ENCODE results near the gene ANKLE1. TPM values are rescaled to one million over a fixed set of nuclear protein-coding genes. Genes with fewer than 3 reads are reported as not detected.

ANKLE1 gene
- total and polyA plus RNA-seq, 2 experiments from 2014 or later, result 0.31 to 0.54 TPM

- TF ChIP-seq EZH2phosphoT487 (IDR thresholded peaks at IDR 0.05; ENCODE audit: insufficient read depth, low read depth) (no peak), EZH2 (IDR thresholded peaks at IDR 0.05; ENCODE audit: insufficient read depth, poor library complexity, severe bottlenecking) (no peak)
- no peak for DNase-seq
- Histone ChIP-seq H3K4me3 (no peak overlapping the region), H2AFZ (no peak overlapping the region), H3K27ac (no peak overlapping the region), H3F3A (ENCODE audit: insufficient read depth) (no peaks in the 10 kb centered on the region), H3K79me2 (ENCODE audit: insufficient read depth) (no peaks in the 10 kb centered on the region), H3K9me2 (ENCODE audit: insufficient read depth) (no peaks in the 10 kb centered on the region), H3K27me3 (replicated peaks; ENCODE audit: insufficient read depth) (no peaks in the 10 kb centered on the region), H3K4me1 (ENCODE audit: insufficient read depth) (no peaks in the 10 kb centered on the region), H3K9me3 (ENCODE audit: low read depth) (no peaks in the 10 kb centered on the region), H3K9ac (no peak overlapping the region), H4K20me1 (ENCODE audit: insufficient read depth) (no peaks in the 10 kb centered on the region), H3K36me3 (ENCODE audit: low read depth) (no peaks in the 10 kb centered on the region), H3K4me2 (ENCODE audit: unreplicated experiment) (no peak overlapping the region)
- 55 to 61% methylated on average over 3 of the region's 3 CpGs for WGBS, 2 experiments (ENCODE audit: low coverage in 1 of 2, low lambda C conversion rate in 2 of 2, missing lambda C conversion rate in 2 of 2)
- in situ Hi-C loops (cut with MboI), result no loop called here
Measured at GRCh38 chr19:17256130-17256529, 25.6 kb upstream of the ANKLE1 start.

GRCh38 chr19:17259118-17259780, 22.5 kb upstream of the ANKLE1 start:
- no peaks in the 10 kb centered on the region for H3F3A ChIP-seq (ENCODE audit: insufficient read depth)
- WGBS, 2 experiments (ENCODE audit: low coverage in 1 of 2, low lambda C conversion rate in 2 of 2, missing lambda C conversion rate in 2 of 2), result 62 to 70% methylated on average over 9 of the region's 9 CpGs
- in situ Hi-C loops (cut with MboI), result no loop called here
- H3K36me3 ChIP-seq (ENCODE audit: low read depth), result no peaks in the 10 kb centered on the region
- no peak overlapping the region for H3K4me2 ChIP-seq (ENCODE audit: unreplicated experiment)
- no peaks in the 10 kb centered on the region for H4K20me1 ChIP-seq (ENCODE audit: insufficient read depth)
- DNase-seq, result peak; percentile 45
- TF ChIP-seq EZH2phosphoT487 (IDR thresholded peaks at IDR 0.05; ENCODE audit: insufficient read depth, low read depth) (no peak), EZH2 (IDR thresholded peaks at IDR 0.05; ENCODE audit: insufficient read depth, poor library complexity, severe bottlenecking) (no peak)
- H3K9me2 ChIP-seq (ENCODE audit: insufficient read depth), result no peaks in the 10 kb centered on the region
- no peak overlapping the region for H3K9ac ChIP-seq
- H3K79me2 ChIP-seq (ENCODE audit: insufficient read depth), result no peaks in the 10 kb centered on the region
- H3K4me3 ChIP-seq, result no peak overlapping the region
- no peaks in the 10 kb centered on the region for H3K27me3 ChIP-seq (replicated peaks; ENCODE audit: insufficient read depth)
- H3K9me3 ChIP-seq (ENCODE audit: low read depth), result no peaks in the 10 kb centered on the region
- H3K27ac ChIP-seq, result no peak overlapping the region
- H2AFZ ChIP-seq, result no peak overlapping the region
- H3K4me1 ChIP-seq (ENCODE audit: insufficient read depth), result no peaks in the 10 kb centered on the region

- Histone ChIP-seq H3K9me2 (ENCODE audit: insufficient read depth) (no peaks in the 10 kb centered on the region), H3K4me3 (no peak overlapping the region), H3K9ac (no peak overlapping the region), H3K27ac (no peak overlapping the region), H3K4me1 (ENCODE audit: insufficient read depth) (no peaks in the 10 kb centered on the region), H2AFZ (no peak overlapping the region), H3K36me3 (ENCODE audit: low read depth) (no peaks in the 10 kb centered on the region), H3K79me2 (ENCODE audit: insufficient read depth) (no peaks in the 10 kb centered on the region), H3K4me2 (ENCODE audit: unreplicated experiment) (no peak overlapping the region), H3F3A (ENCODE audit: insufficient read depth) (no peaks in the 10 kb centered on the region), H4K20me1 (ENCODE audit: insufficient read depth) (no peaks in the 10 kb centered on the region), H3K9me3 (ENCODE audit: low read depth) (no peaks in the 10 kb centered on the region), H3K27me3 (replicated peaks; ENCODE audit: insufficient read depth) (no peaks in the 10 kb centered on the region)
- WGBS, 2 experiments (ENCODE audit: low coverage in 1 of 2, low lambda C conversion rate in 2 of 2, missing lambda C conversion rate in 2 of 2), result 7 to 31% methylated on average over 1 of the region's 1 CpG
- in situ Hi-C loops (cut with MboI), result no loop called here
- no peak for DNase-seq
- TF ChIP-seq EZH2phosphoT487 (IDR thresholded peaks at IDR 0.05; ENCODE audit: insufficient read depth, low read depth) (no peak), EZH2 (IDR thresholded peaks at IDR 0.05; ENCODE audit: insufficient read depth, poor library complexity, severe bottlenecking) (no peak)
Measured at GRCh38 chr19:17259934-17260333, 21.8 kb upstream of the ANKLE1 start.

- Histone ChIP-seq H3K9ac (no peak overlapping the region), H3K27ac (no peak overlapping the region), H3K4me1 (ENCODE audit: insufficient read depth) (no peaks in the 10 kb centered on the region), H2AFZ (no peak overlapping the region), H3K9me2 (ENCODE audit: insufficient read depth) (no peaks in the 10 kb centered on the region), H3K4me3 (no peak overlapping the region), H3F3A (ENCODE audit: insufficient read depth) (no peaks in the 10 kb centered on the region), H3K9me3 (ENCODE audit: low read depth) (no peaks in the 10 kb centered on the region), H3K36me3 (ENCODE audit: low read depth) (no peaks in the 10 kb centered on the region), H3K79me2 (ENCODE audit: insufficient read depth) (no peaks in the 10 kb centered on the region), H3K4me2 (ENCODE audit: unreplicated experiment) (no peak overlapping the region), H3K27me3 (replicated peaks; ENCODE audit: insufficient read depth) (no peaks in the 10 kb centered on the region), H4K20me1 (ENCODE audit: insufficient read depth) (no peaks in the 10 kb centered on the region)
- DNase-seq, result peak; percentile 77
- no peak for TF ChIP-seq EZH2phosphoT487 (IDR thresholded peaks at IDR 0.05; ENCODE audit: insufficient read depth, low read depth)
- TF ChIP-seq EZH2 (IDR thresholded peaks at IDR 0.05; ENCODE audit: insufficient read depth, poor library complexity, severe bottlenecking), result no peak
- in situ Hi-C loops (cut with MboI), result no loop called here
- WGBS, 2 experiments (ENCODE audit: low coverage in 1 of 2, low lambda C conversion rate in 2 of 2, missing lambda C conversion rate in 2 of 2), result 12% methylated on average over 15 of the region's 15 CpGs
Measured at GRCh38 chr19:17260842-17261325, 20.8 kb upstream of the ANKLE1 start.
